Glutamatergic neuron (in vitro differentiated cells): ENCODE results near the gene LATS2. TPM values are rescaled to one million over a fixed set of nuclear protein-coding genes. Genes with fewer than 3 reads are reported as not detected.

Experiments
- DNase-seq: peaks from one replicate; pipeline ENCODE4 v3.0.0; 2022
- H3K27ac Mint-ChIP-seq: one replicate; pipeline ENCODE4 v1.8.0; 2020; ENCODE audit warnings: mild to moderate bottlenecking, mixed read lengths, inconsistent platforms; ENCODE audit not compliant: unreplicated experiment
- H3K27me3 Mint-ChIP-seq: one replicate; pipeline ENCODE4 v1.8.0; 2020; ENCODE audit warnings: mild to moderate bottlenecking, moderate library complexity, mixed read lengths, inconsistent platforms; ENCODE audit not compliant: unreplicated experiment
- H3K36me3 Mint-ChIP-seq: one replicate; pipeline ENCODE4 v1.8.0; 2020; ENCODE audit warnings: mild to moderate bottlenecking, mixed read lengths, inconsistent platforms; ENCODE audit not compliant: unreplicated experiment
- H3K4me1 Mint-ChIP-seq: one replicate; pipeline ENCODE4 v1.8.0; 2020; ENCODE audit warnings: mild to moderate bottlenecking, low read depth, mixed read lengths, inconsistent platforms; ENCODE audit not compliant: unreplicated experiment
- H3K4me3 Mint-ChIP-seq: one replicate; pipeline ENCODE4 v1.8.0; 2020; ENCODE audit warnings: mild to moderate bottlenecking, mixed read lengths, inconsistent platforms; ENCODE audit not compliant: unreplicated experiment
- H3K9me3 Mint-ChIP-seq: one replicate; pipeline ENCODE4 v1.8.0; 2020; ENCODE audit warnings: mild to moderate bottlenecking, moderate library complexity, mixed read lengths, inconsistent platforms; ENCODE audit not compliant: unreplicated experiment
- CTCF ChIP-seq: fragments of 200-600 bp; sonication (generic); IDR thresholded peaks from one replicate; pipeline ENCODE4 v1.5.0; 2021; ENCODE audit not compliant: partially characterized antibody, unreplicated experiment
- total RNA-seq: library from RNA; stranded (reverse); fragmentation: NEBNext Ultra II Directional; extraction: Animal tissue kit (Norgen Biotek cat#: 25700); gene quantifications from one replicate; pipeline ENCODE4 v1.2.1, GENCODE V29; 2021; ENCODE audit not compliant: unreplicated experiment

LATS2 gene
- total RNA-seq, 1 donor from 2014 or later: 2.2 TPM

- Mint-ChIP-seq H3K27ac (no peak overlapping the region), H3K9me3 (peaks cover 5% of the 10 kb centered on the region), H3K27me3 (peaks cover 4% of the 10 kb centered on the region), H3K4me3 (no peak overlapping the region), H3K4me1 (peaks cover 4% of the 10 kb centered on the region), H3K36me3 (no peaks in the 10 kb centered on the region)
- no peak for TF ChIP-seq CTCF
- no peak for DNase-seq
These were observed 71.6 kb downstream of the LATS2 start for GRCh38 chr13:20989656-20990321.

- Mint-ChIP-seq H3K27ac (no peak overlapping the region), H3K36me3 (no peaks in the 10 kb centered on the region), H3K4me1 (peaks cover 4% of the 10 kb centered on the region), H3K9me3 (peaks cover 5% of the 10 kb centered on the region), H3K27me3 (peaks cover 4% of the 10 kb centered on the region), H3K4me3 (no peak overlapping the region)
- TF ChIP-seq CTCF: no peak
- no peak for DNase-seq
These were observed 72.3 kb downstream of the LATS2 start for GRCh38 chr13:20988909-20989655.

GRCh38 chr13:20988033-20988908 lies 73.1 kb downstream of the LATS2 start:
- H3K36me3 Mint-ChIP-seq: no peaks in the 10 kb centered on the region
- DNase-seq: no peak
- no peak overlapping the region for H3K4me3 Mint-ChIP-seq
- TF ChIP-seq CTCF: no peak
- H3K4me1 Mint-ChIP-seq: peaks cover 4% of the 10 kb centered on the region
- peaks cover 4% of the 10 kb centered on the region for H3K27me3 Mint-ChIP-seq
- peaks cover 5% of the 10 kb centered on the region for H3K9me3 Mint-ChIP-seq
- H3K27ac Mint-ChIP-seq: no peak overlapping the region

- no peak for TF ChIP-seq CTCF
- no peak overlapping the region for H3K4me3 Mint-ChIP-seq
- no peak overlapping the region for H3K27ac Mint-ChIP-seq
- H3K36me3 Mint-ChIP-seq: no peaks in the 10 kb centered on the region
- H3K4me1 Mint-ChIP-seq: peaks cover 4% of the 10 kb centered on the region
- H3K9me3 Mint-ChIP-seq: peaks cover 5% of the 10 kb centered on the region
- H3K27me3 Mint-ChIP-seq: peaks cover 4% of the 10 kb centered on the region
- no peak for DNase-seq
These were observed 73.8 kb downstream of the LATS2 start for GRCh38 chr13:20987599-20987998.
